Measurements from ENCODE around the gene SOX2. TPM values are rescaled to one million over a fixed set of nuclear protein-coding genes. Genes with fewer than 3 reads are reported as not detected.

The SOX2 gene
- total RNA-seq, 4 donors from 2014 or later = 0.21 to 1.5 (median 0.63) TPM

GRCh38 chr3:181735911-181736310 is 24.2 kb downstream of the SOX2 start:
- WGBS = 70% methylated on average over 7 of the region's 7 CpGs
- no peak overlapping the region for H3K4me3 ChIP-seq
- DNase-seq (ENCODE audit: low spot score in 2 of 2) = no peak
- H3K27me3 ChIP-seq = peaks cover 17% of the 10 kb centered on the region
- no peak for TF ChIP-seq EP300 (IDR thresholded peaks at IDR 0.05)
- no peak for TF ChIP-seq POLR2A (IDR thresholded peaks at IDR 0.05)
- no peak for TF ChIP-seq CTCF (IDR thresholded peaks at IDR 0.05)
- no peak for TF ChIP-seq POLR2AphosphoS5 (IDR thresholded peaks at IDR 0.05)
- H3K4me1 ChIP-seq = no peaks in the 10 kb centered on the region
- H3K27ac ChIP-seq = no peak overlapping the region
- no peaks in the 10 kb centered on the region for H3K36me3 ChIP-seq
- no peaks in the 10 kb centered on the region for H3K9me3 ChIP-seq

GRCh38 chr3:181738551-181738950 is 26.8 kb downstream of the SOX2 start:
- Histone ChIP-seq H3K36me3 (no peaks in the 10 kb centered on the region), H3K27me3 (peaks cover 9% of the 10 kb centered on the region), H3K27ac (no peak overlapping the region), H3K9me3 (no peaks in the 10 kb centered on the region), H3K4me1 (no peaks in the 10 kb centered on the region), H3K4me3 (no peak overlapping the region)
- DNase-seq (ENCODE audit: low spot score in 2 of 2) = no peak
- 89% methylated on average over 5 of the region's 5 CpGs for WGBS
- TF ChIP-seq EP300 (IDR thresholded peaks at IDR 0.05) = no peak
- no peak for TF ChIP-seq CTCF (IDR thresholded peaks at IDR 0.05)
- TF ChIP-seq POLR2A (IDR thresholded peaks at IDR 0.05) = no peak
- TF ChIP-seq POLR2AphosphoS5 (IDR thresholded peaks at IDR 0.05) = no peak

GRCh38 chr3:181739628-181740027 is 27.9 kb downstream of the SOX2 start:
- no peak overlapping the region for H3K4me3 ChIP-seq
- no peak for DNase-seq (ENCODE audit: low spot score in 2 of 2)
- no peaks in the 10 kb centered on the region for H3K9me3 ChIP-seq
- H3K4me1 ChIP-seq = no peaks in the 10 kb centered on the region
- 71% methylated on average over 4 of the region's 4 CpGs for WGBS
- H3K27me3 ChIP-seq = peaks cover 9% of the 10 kb centered on the region
- TF ChIP-seq POLR2A (IDR thresholded peaks at IDR 0.05) (no peak), CTCF (IDR thresholded peaks at IDR 0.05) (no peak), POLR2AphosphoS5 (IDR thresholded peaks at IDR 0.05) (no peak), EP300 (IDR thresholded peaks at IDR 0.05) (no peak)
- no peaks in the 10 kb centered on the region for H3K36me3 ChIP-seq
- H3K27ac ChIP-seq = no peak overlapping the region

- Histone ChIP-seq H3K4me3 (no peak overlapping the region), H3K4me1 (no peaks in the 10 kb centered on the region), H3K27ac (no peak overlapping the region), H3K27me3 (peaks cover 9% of the 10 kb centered on the region), H3K36me3 (no peaks in the 10 kb centered on the region), H3K9me3 (no peaks in the 10 kb centered on the region)
- no peak for DNase-seq (ENCODE audit: low spot score in 2 of 2)
- TF ChIP-seq POLR2AphosphoS5 (IDR thresholded peaks at IDR 0.05) (no peak), CTCF (IDR thresholded peaks at IDR 0.05) (no peak), EP300 (IDR thresholded peaks at IDR 0.05) (no peak), POLR2A (IDR thresholded peaks at IDR 0.05) (no peak)
- 51% methylated on average over 6 of the region's 6 CpGs for WGBS
Observed at GRCh38 chr3:181741417-181741816, 29.7 kb downstream of the SOX2 start.

GRCh38 chr3:181752202-181752671 is 40.5 kb downstream of the SOX2 start:
- Histone ChIP-seq H3K4me1 (no peaks in the 10 kb centered on the region), H3K9me3 (no peaks in the 10 kb centered on the region), H3K36me3 (no peaks in the 10 kb centered on the region), H3K27me3 (peaks cover 23% of the 10 kb centered on the region), H3K27ac (no peak overlapping the region), H3K4me3 (no peak overlapping the region)
- no peak for TF ChIP-seq POLR2AphosphoS5 (IDR thresholded peaks at IDR 0.05)
- no peak for TF ChIP-seq EP300 (IDR thresholded peaks at IDR 0.05)
- TF ChIP-seq POLR2A (IDR thresholded peaks at IDR 0.05) = no peak
- WGBS = 66% methylated on average over 5 of the region's 5 CpGs
- DNase-seq (ENCODE audit: low spot score in 2 of 2) = no peak

- Histone ChIP-seq H3K4me1 (no peaks in the 10 kb centered on the region), H3K4me3 (no peak overlapping the region), H3K9me3 (no peaks in the 10 kb centered on the region), H3K27ac (no peak overlapping the region), H3K36me3 (no peaks in the 10 kb centered on the region), H3K27me3 (peaks cover 23% of the 10 kb centered on the region)
- DNase-seq (ENCODE audit: low spot score in 2 of 2) = no peak
- 85% methylated on average over 3 of the region's 3 CpGs for WGBS
- no peak for TF ChIP-seq POLR2AphosphoS5 (IDR thresholded peaks at IDR 0.05)
- TF ChIP-seq POLR2A (IDR thresholded peaks at IDR 0.05) = no peak
- TF ChIP-seq EP300 (IDR thresholded peaks at IDR 0.05) = no peak
Observed at GRCh38 chr3:181753391-181753790, 41.7 kb downstream of the SOX2 start.
